GM21619 (cell line): ENCODE results near the gene TECTB.

ENCODE experiments used
- ATAC-seq: cut with Tn5 transposase; IDR thresholded peaks from one replicate; pipeline ENCODE4 v1.9.1; 2021; ENCODE audit not compliant: unreplicated experiment

TECTB gene

GRCh38 chr10:112345202-112345601, 62.0 kb downstream of the TECTB start:
- no peak for ATAC-seq

GRCh38 chr10:112345743-112346142, 62.5 kb downstream of the TECTB start:
- no peak for ATAC-seq

GRCh38 chr10:112346774-112347173, 63.6 kb downstream of the TECTB start:
- ATAC-seq: no peak

GRCh38 chr10:112347709-112348671, 64.8 kb downstream of the TECTB start:
- no peak for ATAC-seq

GRCh38 chr10:112348759-112349158, 65.6 kb downstream of the TECTB start:
- no peak for ATAC-seq

- ATAC-seq: no peak
Measured at GRCh38 chr10:112349521-112350085, 66.4 kb downstream of the TECTB start.

- no peak for ATAC-seq
Measured at GRCh38 chr10:112351146-112351545, 67.9 kb downstream of the TECTB start.

- no peak for ATAC-seq
Measured at GRCh38 chr10:112352044-112352443, 68.8 kb downstream of the TECTB start.

- no peak for ATAC-seq
Measured at GRCh38 chr10:112353046-112353445, 69.8 kb downstream of the TECTB start.
